SK-N-SH treated with all-trans-retinoic acid at 6 μM for 48 hours (cell line): Measurements from ENCODE around the gene MSRB3.
"Not testable (repeated sequence)": the region's sequence is repeated elsewhere in the genome, so short reads cannot be mapped to it uniquely, and the experiment has no call there.

Source experiments
- ATAC-seq: fragments of 200-7000 bp; cut with Tn5 transposase; 3 replicates; pipeline ENCODE4 v1.9.1; 2020; ENCODE audit warnings: mild to moderate bottlenecking, moderate library complexity
- ARNTL ChIP-seq: fragments of 450-650 bp; formaldehyde crosslinking; IDR thresholded peaks from 2 replicates; pipeline ENCODE4 v1.5.0; 2020; ENCODE audit warnings: low read depth, mild to moderate bottlenecking, moderate library complexity, borderline replicate concordance
- BACH2 ChIP-seq: fragments of 250-450 bp; sonication (Bioruptor Pico); IDR thresholded peaks from 2 replicates; pipeline ENCODE4 v1.9.0; 2021; ENCODE audit warnings: mild to moderate bottlenecking, borderline replicate concordance
- CSDC2 ChIP-seq: fragments of 250-450 bp; sonication (Bioruptor Pico); IDR thresholded peaks from 2 replicates; pipeline ENCODE4 v1.5.0; 2020; ENCODE audit warnings: mild to moderate bottlenecking, moderate library complexity
- CSRNP3 ChIP-seq: fragments of 250-450 bp; sonication (Bioruptor Pico); IDR thresholded peaks from 2 replicates; pipeline ENCODE4 v1.5.1; 2021; ENCODE audit warnings: mild to moderate bottlenecking, moderate library complexity
- ESRRG ChIP-seq: fragments of 250-450 bp; sonication (Bioruptor Pico); IDR thresholded peaks from 2 replicates; pipeline ENCODE4 v1.6.1; 2021; ENCODE audit warnings: mild to moderate bottlenecking
- GLIS3 ChIP-seq: fragments of 250-450 bp; sonication (Bioruptor Pico); IDR thresholded peaks from 2 replicates; pipeline ENCODE4 v1.5.0; 2020; ENCODE audit warnings: mild to moderate bottlenecking, moderate library complexity
- OSR1 ChIP-seq: fragments of 250-450 bp; sonication (Bioruptor Pico); IDR thresholded peaks from 2 replicates; pipeline ENCODE4 v1.8.0; 2022; ENCODE audit warnings: moderate library complexity, mild to moderate bottlenecking, inconsistent platforms
- PATZ1 ChIP-seq: fragments of 250-450 bp; sonication (Bioruptor Pico); IDR thresholded peaks from 2 replicates; pipeline ENCODE4 v1.8.0; 2020; ENCODE audit warnings: mild to moderate bottlenecking, moderate library complexity, borderline replicate concordance
- POU6F1 ChIP-seq: fragments of 250-450 bp; sonication (Bioruptor Pico); IDR thresholded peaks from 2 replicates; pipeline ENCODE4 v1.8.0; 2021; ENCODE audit warnings: low read depth, mild to moderate bottlenecking, moderate library complexity, borderline replicate concordance
- RARB ChIP-seq: fragments of 250-450 bp; sonication (Bioruptor Pico); IDR thresholded peaks from 2 replicates; pipeline ENCODE4 v1.8.0; 2021; ENCODE audit warnings: mild to moderate bottlenecking, moderate library complexity
- SNAI2 ChIP-seq: fragments of 250-450 bp; sonication (Bioruptor Pico); IDR thresholded peaks from 2 replicates; pipeline ENCODE4 v1.5.0; 2020; ENCODE audit warnings: mild to moderate bottlenecking, moderate library complexity
- TCF4 ChIP-seq: fragments of 250-450 bp; sonication (Bioruptor Pico); IDR thresholded peaks from 2 replicates; pipeline ENCODE4 v1.8.0; 2021; ENCODE audit warnings: mild to moderate bottlenecking, moderate library complexity, borderline replicate concordance
- TOX ChIP-seq: fragments of 250-450 bp; sonication (Bioruptor Pico); IDR thresholded peaks from 2 replicates; pipeline ENCODE4 v1.8.0; 2021; ENCODE audit warnings: mild to moderate bottlenecking, moderate library complexity, borderline replicate concordance
- TSHZ2 ChIP-seq: fragments of 250-450 bp; sonication (Bioruptor Pico); IDR thresholded peaks from 2 replicates; pipeline ENCODE4 v1.5.0; 2020; ENCODE audit warnings: mild to moderate bottlenecking, moderate library complexity
- ZC3H10 ChIP-seq: fragments of 250-450 bp; sonication (Bioruptor Pico); IDR thresholded peaks from 2 replicates; pipeline ENCODE4 v1.5.1; 2021; ENCODE audit warnings: mild to moderate bottlenecking, moderate library complexity
- ZFP3 ChIP-seq: fragments of 250-450 bp; sonication (Bioruptor Pico); IDR thresholded peaks from 2 replicates; pipeline ENCODE4 v1.5.0; 2020; ENCODE audit warnings: mild to moderate bottlenecking, moderate library complexity
- ZFP30 ChIP-seq: fragments of 450-650 bp; formaldehyde crosslinking; IDR thresholded peaks from 2 replicates; pipeline ENCODE4 v1.5.0; 2022; ENCODE audit warnings: mild to moderate bottlenecking, moderate library complexity
- ZNF565 ChIP-seq: fragments of 450-650 bp; formaldehyde crosslinking; conservative IDR thresholded peaks from 2 replicates; pipeline ENCODE4 v1.5.0; 2020; ENCODE audit warnings: low read depth, mild to moderate bottlenecking, moderate library complexity
- ZNF8 ChIP-seq: fragments of 450-650 bp; formaldehyde crosslinking; IDR thresholded peaks from 2 replicates; pipeline ENCODE4 v1.5.0; 2020; ENCODE audit warnings: mild to moderate bottlenecking, moderate library complexity
- TF ChIP-seq, protein P1 (sequence below): fragments of 250-450 bp; sonication (Bioruptor Pico); IDR thresholded peaks from 2 replicates; pipeline ENCODE4 v1.5.1; 2020; ENCODE audit warnings: low read depth, mild to moderate bottlenecking, moderate library complexity

The MSRB3 gene

DNA sequence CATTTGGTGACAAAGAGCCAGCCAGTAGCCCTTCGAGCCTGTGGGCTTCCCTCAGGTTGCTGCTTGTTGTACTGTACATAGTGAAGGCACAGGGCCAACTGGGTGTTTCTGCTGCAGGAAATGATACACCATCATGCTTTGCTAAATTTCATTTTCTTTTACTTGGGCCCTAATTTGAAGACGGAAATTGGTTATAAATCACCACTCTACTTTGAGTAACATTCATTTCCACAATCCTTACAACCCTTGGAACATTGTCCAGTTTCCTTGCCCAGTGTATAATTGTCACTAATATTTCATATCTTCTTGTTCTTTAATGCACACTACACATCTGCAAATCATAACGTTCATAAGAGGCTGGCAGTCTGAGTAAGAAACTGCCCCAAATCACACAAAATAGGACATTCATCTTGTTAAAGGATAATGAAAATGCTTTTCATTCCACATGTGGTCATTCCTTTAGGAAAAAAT lies 30.2 kb downstream of the MSRB3 start (continued):
- no peak for TF ChIP-seq TSHZ2 (CRISPR knock-in tag)
- no peak for TF ChIP-seq ARNTL (CRISPR knock-in tag)
- TF ChIP-seq CSRNP3 (CRISPR knock-in tag): no peak; the same call in 1 of the 2 replicates
- TF ChIP-seq TCF4: no peak
- TF ChIP-seq RARB: peak; percentile 95
- TF ChIP-seq TOX: peak; percentile 98
- TF ChIP-seq SNAI2: no peak
- TF ChIP-seq POU6F1: peak; percentile 88; the same call in 1 of the 2 replicates
- TF ChIP-seq GLIS3 (CRISPR knock-in tag): no peak

DNA sequence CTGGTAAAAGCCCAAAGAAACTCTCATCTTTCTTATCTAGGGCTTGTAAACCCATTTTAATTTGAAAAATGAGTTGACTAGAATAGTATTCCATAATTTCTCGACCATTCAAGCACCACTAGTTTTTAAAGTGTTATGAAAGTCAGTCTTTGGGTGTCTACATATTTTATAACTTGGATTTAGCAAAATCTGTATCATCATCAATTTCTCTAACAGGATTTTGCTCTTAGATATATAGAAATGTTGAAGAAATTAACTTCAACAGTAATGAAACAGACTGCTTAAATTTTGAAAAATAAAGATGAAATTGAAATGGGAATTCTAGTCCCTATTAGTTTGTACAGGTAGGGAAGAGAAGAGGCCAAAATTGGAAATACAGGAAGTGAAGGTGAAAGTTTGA lies 32.8 kb downstream of the MSRB3 start:
- no peak for TF ChIP-seq GLIS3 (CRISPR knock-in tag)
- no peak for TF ChIP-seq RARB
- TF ChIP-seq ZFP3 (CRISPR knock-in tag): no peak
- TF ChIP-seq ZC3H10 (CRISPR knock-in tag): no peak
- TF ChIP-seq SNAI2: no peak
- TF ChIP-seq, all 23 proteins: peak for 0

GRCh38 chr12:65313719-65314317 lies 35.3 kb downstream of the MSRB3 start:
- ATAC-seq: peak; percentile 20; the same call in 1 of the 3 replicates
- TF ChIP-seq TSHZ2 (CRISPR knock-in tag) (no peak), POU6F1 (no peak), TCF4 (no peak), GLIS3 (CRISPR knock-in tag) (no peak), CSRNP3 (CRISPR knock-in tag) (no peak), OSR1 (CRISPR knock-in tag) (no peak), ESRRG (CRISPR knock-in tag) (no peak), ZNF565 (no peak), CSDC2 (no peak), ZC3H10 (CRISPR knock-in tag) (no peak), TOX (no peak), PATZ1 (CRISPR knock-in tag) (no peak), ZNF8 (no peak), ZFP30 (CRISPR knock-in tag) (no peak), BACH2 (CRISPR knock-in tag) (no peak), ARNTL (CRISPR knock-in tag) (no peak)
- TF ChIP-seq, protein P1, sequence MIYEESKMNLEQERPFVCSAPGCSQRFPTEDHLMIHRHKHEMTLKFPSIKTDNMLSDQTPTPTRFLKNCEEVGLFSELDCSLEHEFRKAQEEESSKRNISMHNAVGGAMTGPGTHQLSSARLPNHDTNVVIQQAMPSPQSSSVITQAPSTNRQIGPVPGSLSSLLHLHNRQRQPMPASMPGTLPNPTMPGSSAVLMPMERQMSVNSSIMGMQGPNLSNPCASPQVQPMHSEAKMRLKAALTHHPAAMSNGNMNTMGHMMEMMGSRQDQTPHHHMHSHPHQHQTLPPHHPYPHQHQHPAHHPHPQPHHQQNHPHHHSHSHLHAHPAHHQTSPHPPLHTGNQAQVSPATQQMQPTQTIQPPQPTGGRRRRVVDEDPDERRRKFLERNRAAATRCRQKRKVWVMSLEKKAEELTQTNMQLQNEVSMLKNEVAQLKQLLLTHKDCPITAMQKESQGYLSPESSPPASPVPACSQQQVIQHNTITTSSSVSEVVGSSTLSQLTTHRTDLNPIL (CRISPR knock-in tag): no peak

More for the DNA sequence above, 32.8 kb downstream of the MSRB3 start:
- ATAC-seq: no peak

GRCh38 chr12:65315238-65315637 lies 36.8 kb downstream of the MSRB3 start:
- not testable (repeated sequence) for ATAC-seq
